Retina (tissue), 1 donor: ENCODE data around the gene MTHFS.
"Not testable (repeated sequence)": the region's sequence is repeated elsewhere in the genome, so short reads cannot be mapped to it uniquely, and the experiment has no call there.

Experiments used
- DNase-seq: peaks from one replicate; pipeline ENCODE4 v3.0.0-alpha.2; 2016

Gene MTHFS

GRCh38 chr15:79896634-79897379 lies at the start of gene MTHFS:
MTHFS (minus strand) TSS chr15:79897014; CDS start chr15:79896988, 26 bp downstream.
- DNase-seq, result peak; percentile 93

GRCh38 chr15:79944622-79945021 lies 47.8 kb upstream of the MTHFS start:
- no peak for DNase-seq

- no peak for DNase-seq
Observed at GRCh38 chr15:79943820-79944219, 47.0 kb upstream of the MTHFS start.

GRCh38 chr15:79942741-79943481 lies 46.1 kb upstream of the MTHFS start:
- no peak for DNase-seq

DNA sequence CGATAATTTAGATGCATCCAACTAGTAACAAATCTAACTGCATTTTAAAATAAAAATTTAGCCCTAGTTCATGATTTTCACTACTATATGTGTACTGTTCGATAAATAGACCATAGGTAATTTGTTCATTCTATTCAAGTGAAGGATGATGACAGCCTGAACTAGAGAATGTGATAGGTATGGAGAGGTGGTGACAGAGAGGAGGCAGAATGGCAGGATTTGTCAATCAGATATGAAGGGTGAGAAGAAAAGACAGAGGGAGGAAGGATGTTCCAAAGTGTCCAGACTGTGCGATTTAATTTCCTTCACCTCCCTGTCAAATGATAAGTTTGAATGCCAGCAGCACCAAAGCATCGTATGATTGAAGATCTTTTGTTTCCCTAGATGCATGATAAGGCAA lies 42.6 kb upstream of the MTHFS start:
- DNase-seq, result no peak

DNA sequence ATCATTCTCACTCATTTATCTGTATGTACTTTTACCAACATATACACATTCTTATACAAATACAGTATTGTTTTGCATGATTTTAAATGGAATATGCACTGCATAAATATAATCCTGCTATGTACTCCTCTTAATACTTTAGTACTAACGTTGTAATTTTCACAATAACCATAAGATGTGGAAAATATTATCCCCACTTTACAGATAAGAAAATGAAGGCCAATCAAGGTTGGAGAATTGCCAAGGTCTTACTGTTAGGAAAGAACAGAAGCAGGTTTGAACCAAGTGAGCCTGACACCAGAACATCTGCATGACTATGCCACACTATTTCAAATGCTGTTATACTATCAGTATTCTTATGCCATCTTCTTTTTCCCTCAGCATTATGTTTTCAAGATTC lies 41.3 kb upstream of the MTHFS start:
- no peak for DNase-seq

DNA sequence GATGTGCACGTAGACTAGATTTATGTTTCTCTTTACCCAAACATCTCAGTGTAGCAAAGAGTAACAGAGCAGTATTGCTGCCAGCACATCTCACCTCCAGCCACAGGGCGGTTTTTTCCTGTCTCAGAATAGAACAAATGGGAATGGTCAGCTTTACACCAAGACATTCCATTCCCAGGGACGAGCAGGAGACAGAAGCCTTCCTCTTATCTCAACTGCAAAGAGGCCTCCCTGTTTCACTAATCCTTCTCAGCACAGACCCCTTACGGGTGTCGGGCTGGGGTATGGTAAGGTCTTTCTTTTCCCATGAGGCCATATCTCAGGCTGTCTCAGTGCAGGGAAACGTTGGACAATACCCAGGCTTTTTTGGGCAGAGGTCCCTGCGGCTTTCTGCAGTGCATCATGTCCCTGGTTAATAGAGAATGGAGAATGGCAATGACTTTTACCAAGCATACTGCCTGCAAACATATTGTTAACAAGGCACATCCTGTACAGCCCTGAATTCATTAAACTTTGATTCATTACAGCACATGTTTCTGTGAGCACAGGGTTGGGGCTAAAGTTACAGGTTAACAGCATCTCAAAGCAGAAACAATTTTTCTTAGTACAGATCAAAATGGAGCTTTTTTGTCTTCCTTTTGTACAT lies 38.9 kb upstream of the MTHFS start:
- DNase-seq, result not testable (repeated sequence)

DNA sequence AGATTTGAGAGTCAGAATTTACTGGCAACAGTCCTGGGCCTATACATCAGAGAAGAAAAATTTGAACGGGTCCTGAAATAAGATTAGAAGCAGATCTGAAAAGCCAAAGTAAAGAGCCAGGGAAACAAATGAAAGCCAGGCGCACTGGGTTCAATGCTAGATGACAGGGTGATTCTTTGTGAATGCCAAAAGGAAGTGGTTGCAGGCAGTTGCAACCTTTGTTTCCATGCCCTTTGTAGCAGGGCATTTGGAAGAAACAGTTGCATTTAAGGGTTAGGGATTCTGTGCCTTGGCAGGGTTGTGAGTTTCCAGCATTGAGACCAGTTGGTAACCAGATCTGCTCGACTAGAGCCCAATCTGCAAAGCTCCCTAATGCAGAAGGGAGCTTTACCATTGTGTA lies 36.4 kb upstream of the MTHFS start:
- DNase-seq, result no peak

- no peak for DNase-seq
Observed at GRCh38 chr15:79932447-79932846, 35.6 kb upstream of the MTHFS start.

DNA sequence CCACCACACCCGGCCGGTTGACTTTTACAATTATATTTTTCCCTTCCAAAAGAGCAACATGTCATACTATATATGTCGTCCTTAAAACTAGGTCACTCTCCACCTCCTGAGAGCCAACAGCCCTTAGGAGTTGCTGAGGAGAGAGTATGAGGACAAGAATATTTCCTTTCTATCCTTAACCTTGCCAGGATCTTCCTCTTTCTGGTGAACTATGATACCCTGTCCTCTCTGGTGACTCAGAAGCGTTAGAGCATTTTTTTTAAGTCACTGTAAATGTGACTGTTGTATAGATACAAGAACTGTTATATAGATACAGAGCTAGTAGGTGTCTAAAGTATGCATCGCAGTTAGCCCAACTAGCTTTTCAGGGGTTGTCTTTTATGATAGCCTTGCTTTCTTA lies 33.7 kb upstream of the MTHFS start:
- DNase-seq, result no peak

DNA sequence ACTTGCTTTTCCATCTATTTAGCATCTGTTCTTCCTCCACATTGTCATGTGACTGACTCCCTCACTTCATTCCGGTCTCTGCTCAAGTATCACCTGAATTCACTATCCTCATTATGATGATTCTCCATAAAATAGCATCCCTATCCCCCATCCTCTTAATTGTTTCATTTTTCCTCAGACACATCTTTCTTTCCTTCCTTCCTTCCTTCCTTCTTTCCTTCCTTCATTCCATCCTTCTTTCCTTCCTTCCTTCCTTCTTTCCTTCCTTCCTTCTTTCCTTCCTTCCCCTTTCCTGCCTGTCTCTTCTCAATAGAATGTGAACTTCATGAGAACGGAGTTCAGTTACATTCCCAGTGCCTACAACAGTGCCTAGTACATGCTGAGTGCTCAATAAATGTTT lies 32.6 kb upstream of the MTHFS start:
- no peak for DNase-seq

GRCh38 chr15:79926116-79926515 lies 29.3 kb upstream of the MTHFS start:
- DNase-seq, result not testable (repeated sequence)

DNA sequence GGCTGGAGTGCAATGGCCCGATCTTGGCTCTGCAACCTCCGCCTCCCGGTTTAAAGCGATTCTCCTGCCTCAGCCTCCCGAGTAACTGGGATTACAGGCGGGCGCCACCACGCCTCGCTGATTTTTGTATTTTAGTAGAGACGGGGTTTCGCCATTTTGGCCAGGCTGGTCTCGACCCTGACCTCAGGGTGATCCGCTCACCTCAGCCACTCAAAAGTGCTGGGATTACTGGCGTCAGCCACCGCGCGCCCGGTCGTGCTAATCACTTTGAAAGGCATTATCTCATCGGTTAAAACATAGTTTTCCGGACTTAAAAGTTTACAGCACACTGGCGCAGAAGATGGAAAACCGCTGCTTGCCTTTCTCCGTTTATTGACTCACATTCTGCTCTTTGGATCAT lies 27.6 kb upstream of the MTHFS start:
- no peak for DNase-seq

DNA sequence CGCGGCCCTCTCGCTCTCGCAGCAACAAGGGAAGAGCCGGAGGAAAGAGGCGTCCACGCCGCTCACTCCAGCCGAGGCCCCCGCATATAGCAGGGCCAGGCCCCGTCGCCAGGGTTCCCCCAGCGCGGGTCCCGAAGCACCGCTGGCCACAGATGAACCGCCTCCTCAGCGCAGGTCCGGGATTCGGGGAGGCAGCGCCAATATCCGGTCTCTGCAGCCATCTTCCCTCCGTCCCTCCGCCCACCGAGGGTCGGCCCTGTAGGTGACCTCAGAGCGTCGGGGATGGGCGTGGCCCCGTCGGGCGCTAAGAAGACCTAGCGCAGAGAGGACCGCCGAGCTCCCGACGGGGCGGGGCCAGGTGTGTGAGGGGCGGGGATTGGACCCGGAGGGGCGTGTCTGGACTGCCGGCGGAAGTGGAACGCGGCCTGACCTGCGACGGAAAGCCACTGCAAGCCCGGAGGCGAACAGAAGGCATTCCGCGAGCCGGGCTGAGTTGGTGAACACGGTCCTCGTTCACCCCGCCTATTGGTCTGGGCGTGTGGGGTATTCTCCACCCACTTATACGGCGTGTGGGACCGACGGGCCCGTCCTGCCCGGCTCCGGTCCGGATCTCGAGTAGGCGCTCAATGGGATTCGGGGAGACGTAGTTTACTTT lies 26.8 kb upstream of the MTHFS start:
- peak; percentile 97 for DNase-seq

DNA sequence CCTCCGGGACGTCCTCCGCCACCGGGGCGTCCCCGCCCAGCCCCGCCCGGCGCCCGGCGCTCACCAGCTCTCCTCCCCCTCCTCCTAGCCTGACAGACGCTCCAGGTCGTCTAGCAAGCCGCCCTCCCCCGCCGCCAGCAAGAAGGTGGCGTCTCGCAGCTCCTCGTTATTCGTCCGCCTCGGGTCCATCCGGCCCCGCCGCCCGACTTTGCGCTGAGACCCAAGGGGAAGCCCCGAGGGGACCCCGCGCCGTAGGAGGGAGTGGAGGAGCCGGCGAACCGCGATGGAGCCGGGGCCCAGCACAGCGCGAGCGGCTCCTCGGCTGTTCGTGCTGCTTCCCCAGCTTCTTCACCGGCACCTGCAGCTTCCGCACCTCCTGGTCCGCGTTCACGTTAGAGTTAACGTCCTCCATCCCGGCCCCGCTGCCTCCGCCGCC lies 26.3 kb upstream of the MTHFS start:
- no peak for DNase-seq

DNA sequence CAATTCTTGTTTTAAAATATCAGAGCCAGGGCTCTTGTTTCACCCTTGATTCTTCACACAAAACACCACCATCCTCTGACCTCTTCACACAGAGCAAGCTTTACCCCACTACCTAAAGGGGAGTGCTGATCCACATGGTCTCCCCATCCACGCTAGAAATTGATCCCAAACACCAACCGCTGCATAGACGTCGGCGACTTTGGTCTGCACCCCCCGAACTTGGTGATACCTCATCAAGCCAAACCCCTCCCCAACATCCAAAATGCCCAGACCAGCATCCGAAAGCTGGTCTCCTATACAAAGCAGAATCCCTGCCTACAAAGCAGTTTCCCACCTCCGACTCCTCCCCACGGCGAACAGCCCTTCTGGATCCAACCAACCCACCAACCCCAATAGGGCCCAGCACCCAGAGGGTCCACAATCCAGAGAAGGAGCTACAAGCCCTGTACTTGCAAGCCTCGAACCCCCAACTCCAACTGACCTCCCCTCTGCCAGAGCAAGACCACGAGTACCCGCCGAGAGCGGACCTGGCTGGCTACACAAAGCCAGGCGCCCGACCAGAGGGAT lies 25.8 kb upstream of the MTHFS start:
- no peak for DNase-seq

DNA sequence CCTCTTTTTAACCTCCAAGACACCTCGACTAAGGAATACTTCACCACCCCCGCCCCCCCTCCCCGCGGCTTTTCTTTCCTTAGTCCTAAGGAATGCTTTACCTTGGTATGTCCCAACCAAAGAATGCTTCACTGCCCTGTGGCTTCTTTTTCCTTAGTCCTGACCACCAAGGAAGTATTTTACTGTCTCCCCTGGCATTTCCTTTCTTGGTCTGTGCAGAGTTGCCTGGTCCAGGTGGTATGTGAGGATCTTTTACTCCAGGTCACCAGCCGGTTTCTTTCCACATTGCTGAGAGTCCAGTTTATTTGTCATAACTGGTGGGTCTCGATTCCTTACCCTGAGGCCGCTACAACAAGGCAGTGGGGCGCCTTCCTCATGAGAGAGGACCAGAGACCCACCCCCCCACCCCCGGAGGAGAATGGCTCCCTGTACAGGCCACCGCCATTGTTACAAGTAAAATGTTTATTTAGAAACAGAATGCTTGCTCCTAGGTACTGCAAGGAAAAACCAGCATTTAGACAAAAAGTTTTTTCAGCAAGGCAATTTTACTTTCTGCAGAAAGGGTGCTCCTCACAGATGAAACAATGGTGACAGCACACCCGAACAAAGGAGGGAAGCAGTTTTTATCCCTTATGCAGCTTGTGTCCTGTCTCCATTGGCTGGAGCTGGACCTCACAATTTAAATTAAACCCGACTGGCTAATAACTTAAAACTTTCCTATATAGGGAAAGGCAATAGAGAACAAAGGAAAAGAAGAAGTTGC lies 23.1 kb upstream of the MTHFS start:
- DNase-seq, result no peak

- DNase-seq, result no peak
Observed at GRCh38 chr15:79919090-79919748, 22.4 kb upstream of the MTHFS start.

- no peak for DNase-seq
Observed at GRCh38 chr15:79918278-79918677, 21.5 kb upstream of the MTHFS start.

DNA sequence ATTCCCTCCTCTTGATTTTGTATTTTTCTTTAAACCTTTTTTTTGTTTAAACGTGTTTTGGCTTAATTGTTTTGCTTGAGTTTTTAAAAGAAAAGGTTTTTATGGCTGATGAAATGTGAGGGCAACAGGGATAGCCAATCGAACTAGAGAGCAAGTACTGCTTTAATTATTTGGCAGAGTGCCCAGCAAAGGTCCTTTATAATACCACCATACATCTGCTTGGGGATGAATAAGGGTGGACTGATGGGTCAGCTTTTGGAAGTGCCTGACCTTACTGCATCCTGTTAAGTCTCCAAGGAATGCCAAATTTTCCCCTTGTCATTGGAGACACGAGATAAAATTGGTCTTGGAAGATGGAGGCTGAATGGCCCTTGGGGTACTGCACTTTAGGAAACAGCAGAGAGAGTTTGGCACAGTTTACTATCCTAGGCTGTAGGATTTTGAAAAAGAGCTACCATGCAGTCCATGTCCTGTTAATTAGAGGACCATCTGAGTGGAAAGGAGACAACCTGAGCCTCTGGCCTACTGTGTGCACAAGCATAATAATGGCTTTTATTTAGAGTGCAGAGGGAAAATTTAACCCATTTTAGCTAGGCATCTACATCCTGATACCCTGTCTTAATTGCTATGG lies 19.8 kb upstream of the MTHFS start:
- DNase-seq, result no peak
